ENCODE measurements around the gene ZNF841. TPM values are rescaled to one million over a fixed set of nuclear protein-coding genes. Genes with fewer than 3 reads are reported as not detected.

ZNF841 gene
- total and polyA plus RNA-seq, 2 donors (not counting 1 experiment from before 2014, with no cell fraction given): 7.4 to 50.8 TPM

GRCh38 chr19:52112624-52113023 is 17.1 kb upstream of the ZNF841 start:
- intact Hi-C loops (cut with micrococcal nuclease): no loop called here
- H3K4me1 ChIP-seq (ENCODE audit: control insufficient read depth in 2 of 2, insufficient read depth in 2 of 2, low read length in 2 of 2): no peaks in the 10 kb centered on the region
- WGBS (ENCODE audit: insufficient coverage): 93% methylated on average over 2 of the region's 3 CpGs
- no peaks in the 10 kb centered on the region for H3K79me2 ChIP-seq (ENCODE audit: control insufficient read depth, insufficient read depth, low read length)
- no peaks in the 10 kb centered on the region for H3K4me1 Mint-ChIP-seq
- no peak for DNase-seq
- H4K20me1 ChIP-seq (ENCODE audit: control insufficient read depth, insufficient read depth, low read length, poor library complexity, severe bottlenecking): no peaks in the 10 kb centered on the region
- H3K4me3 ChIP-seq (ENCODE audit: control extremely low read depth in 1 of 5, extremely low read depth in 1 of 5, insufficient read depth in 1 of 5, low read depth in 2 of 5, low read length in 4 of 5): no peak overlapping the region
- H3K27ac ChIP-seq (ENCODE audit: low read length in 2 of 2): no peak overlapping the region
- POLR2A ChIA-PET: no interaction called here
- no peak overlapping the region for H3K27ac Mint-ChIP-seq
- peaks cover 49% of the 10 kb centered on the region for H3K9me3 Mint-ChIP-seq (ENCODE audit: insufficient read depth)
- H3K9ac ChIP-seq (ENCODE audit: low read length): no peak overlapping the region
- no peaks in the 10 kb centered on the region for H3K27me3 ChIP-seq (replicated peaks in 1 of 4; ENCODE audit: control extremely low read depth in 1 of 4, control insufficient read depth in 3 of 4, insufficient read depth in 4 of 4, low read length in 3 of 4)
- CTCF ChIA-PET: no interaction called here
- no peaks in the 10 kb centered on the region for H3K27me3 Mint-ChIP-seq
- ATAC-seq (ENCODE audit: low read depth): no peak
- no peak overlapping the region for H3K4me2 ChIP-seq (replicated peaks; ENCODE audit: low read depth, low read length, poor library complexity, severe bottlenecking)
- no peak overlapping the region for H3K4me3 Mint-ChIP-seq
- H3K9me3 ChIP-seq (ENCODE audit: control extremely low read depth in 1 of 3, control insufficient read depth in 2 of 3, insufficient read depth in 1 of 3, low read length in 2 of 3): peaks cover 27 to 91% (median 39%) of the 10 kb centered on the region in 3 donors
- H3K36me3 ChIP-seq (replicated peaks in 1 of 2; ENCODE audit: control extremely low read depth in 1 of 2, control insufficient read depth in 1 of 2, extremely low read depth in 1 of 2, insufficient read depth in 2 of 2, low read length in 1 of 2): peaks cover 6 to 13% of the 10 kb centered on the region in 2 experiments
- H2AFZ ChIP-seq (ENCODE audit: insufficient read depth, low read depth, low read length, poor library complexity, severe bottlenecking): no peak overlapping the region
- TF ChIP-seq EZH2 (IDR thresholded peaks at IDR 0.05; ENCODE audit: borderline replicate concordance, insufficient read depth, low read depth, low read length, poor library complexity, severe bottlenecking) (no peak), CTCF (IDR thresholded peaks at IDR 0.05) (no peak)

- no peak overlapping the region for H3K4me3 ChIP-seq (ENCODE audit: control extremely low read depth in 1 of 5, extremely low read depth in 1 of 5, insufficient read depth in 1 of 5, low read depth in 2 of 5, low read length in 4 of 5)
- no peaks in the 10 kb centered on the region for H3K4me1 Mint-ChIP-seq
- H3K36me3 ChIP-seq (replicated peaks in 1 of 2; ENCODE audit: control extremely low read depth in 1 of 2, control insufficient read depth in 1 of 2, extremely low read depth in 1 of 2, insufficient read depth in 2 of 2, low read length in 1 of 2): peaks cover 0 to 1% of the 10 kb centered on the region in 2 experiments
- H4K20me1 ChIP-seq (ENCODE audit: control insufficient read depth, insufficient read depth, low read length, poor library complexity, severe bottlenecking): no peaks in the 10 kb centered on the region
- no peak overlapping the region for H3K4me2 ChIP-seq (replicated peaks; ENCODE audit: low read depth, low read length, poor library complexity, severe bottlenecking)
- intact Hi-C loops (cut with micrococcal nuclease): no loop called here
- no peaks in the 10 kb centered on the region for H3K27me3 ChIP-seq (replicated peaks in 1 of 4; ENCODE audit: control extremely low read depth in 1 of 4, control insufficient read depth in 3 of 4, insufficient read depth in 4 of 4, low read length in 3 of 4)
- POLR2A ChIA-PET: no interaction called here
- CTCF ChIA-PET: no interaction called here
- H3K79me2 ChIP-seq (ENCODE audit: control insufficient read depth, insufficient read depth, low read length): no peaks in the 10 kb centered on the region
- H3K27ac Mint-ChIP-seq: no peak overlapping the region
- peaks cover 25 to 85% (median 55%) of the 10 kb centered on the region in 3 donors for H3K9me3 ChIP-seq (ENCODE audit: control extremely low read depth in 1 of 3, control insufficient read depth in 2 of 3, insufficient read depth in 1 of 3, low read length in 2 of 3)
- H2AFZ ChIP-seq (ENCODE audit: insufficient read depth, low read depth, low read length, poor library complexity, severe bottlenecking): no peak overlapping the region
- H3K9me3 Mint-ChIP-seq (ENCODE audit: insufficient read depth): peaks cover 47% of the 10 kb centered on the region
- no peak overlapping the region for H3K4me3 Mint-ChIP-seq
- no peaks in the 10 kb centered on the region for H3K4me1 ChIP-seq (ENCODE audit: control insufficient read depth in 2 of 2, insufficient read depth in 2 of 2, low read length in 2 of 2)
- WGBS (ENCODE audit: insufficient coverage): 90% methylated on average over 5 of the region's 6 CpGs
- no peak overlapping the region for H3K27ac ChIP-seq (ENCODE audit: low read length in 2 of 2)
- H3K27me3 Mint-ChIP-seq: no peaks in the 10 kb centered on the region
- ATAC-seq (ENCODE audit: low read depth) (no peak), DNase-seq (no peak)
- no peak overlapping the region for H3K9ac ChIP-seq (ENCODE audit: low read length)
- no peak for TF ChIP-seq EZH2 (IDR thresholded peaks at IDR 0.05; ENCODE audit: borderline replicate concordance, insufficient read depth, low read depth, low read length, poor library complexity, severe bottlenecking)
- no peak for TF ChIP-seq CTCF (IDR thresholded peaks at IDR 0.05)
Observed at GRCh38 chr19:52110780-52111179, 15.2 kb upstream of the ZNF841 start.
